ENCODE results near the gene PKD2L1.
"Not testable (repeated sequence)": the region's sequence is repeated elsewhere in the genome, so short reads cannot be mapped to it uniquely, and the experiment has no call there.

The PKD2L1 gene

DNA sequence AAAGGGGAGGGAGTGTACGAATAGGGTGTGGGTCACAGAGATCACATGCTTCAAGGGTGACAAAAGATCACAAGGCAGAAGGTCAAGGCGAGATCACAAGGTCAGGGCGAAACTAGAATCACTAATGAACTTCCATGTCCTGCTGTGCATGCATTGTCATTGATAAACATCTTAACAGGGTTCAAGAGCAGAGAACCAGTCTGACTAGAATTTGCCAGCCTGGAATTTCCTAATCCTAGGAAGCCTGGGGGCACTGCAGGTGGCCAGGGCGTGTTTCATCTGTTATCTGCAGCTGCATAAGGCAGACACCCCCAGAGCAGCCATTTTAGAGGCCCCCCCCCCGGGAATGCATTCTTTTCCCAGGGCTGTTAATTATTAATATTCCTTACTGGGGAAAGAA, 28.9 kb downstream of the PKD2L1 start:
- H3K27me3 ChIP-seq (ENCODE audit: insufficient read depth, poor library complexity, severe bottlenecking); H3K27ac ChIP-seq (replicated peaks); H3K4me3 ChIP-seq (replicated peaks; ENCODE audit: insufficient read depth, low read length); DNase-seq (ENCODE audit: low read depth in 1 of 2, low spot score in 1 of 2): not testable (repeated sequence)

DNA sequence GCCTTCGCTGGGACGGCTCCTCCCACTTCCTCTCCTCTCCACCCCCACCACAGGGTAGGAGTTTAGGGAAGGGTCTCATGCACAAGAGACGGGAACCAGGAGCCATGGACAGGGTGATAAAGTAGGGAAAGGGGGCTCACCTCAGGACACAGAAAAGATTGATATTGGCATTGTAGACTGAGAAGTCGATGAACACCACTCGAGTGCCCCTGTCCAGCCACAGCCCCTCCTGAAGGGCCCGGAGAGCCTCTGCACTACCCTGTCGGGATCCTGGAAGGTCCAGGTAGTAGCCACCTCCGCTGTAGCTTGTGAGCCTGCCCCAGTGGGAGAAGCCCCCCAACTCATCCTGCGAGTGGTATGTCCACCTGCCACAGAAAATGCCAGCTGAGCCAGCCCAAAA, 32.8 kb downstream of the PKD2L1 start:
- Histone ChIP-seq H3K27ac (replicated peaks) (no peak overlapping the region), H3K4me3 (replicated peaks; ENCODE audit: insufficient read depth, low read length) (no peak overlapping the region), H3K27me3 (ENCODE audit: insufficient read depth, poor library complexity, severe bottlenecking) (no peaks in the 10 kb centered on the region)
- no peak for DNase-seq (ENCODE audit: low read depth in 1 of 2, low spot score in 1 of 2)
- TF ChIP-seq REST (IDR thresholded peaks at IDR 0.05; ENCODE audit: insufficient replicate concordance, low read depth) (peak; percentile 74), POLR2AphosphoS5 (IDR thresholded peaks at IDR 0.05; ENCODE audit: low read depth) (no peak)

- DNase-seq (ENCODE audit: low read depth in 1 of 2, low spot score in 1 of 2), result no peak
- Histone ChIP-seq H3K27ac (replicated peaks) (no peak overlapping the region), H3K4me3 (replicated peaks; ENCODE audit: insufficient read depth, low read length) (no peak overlapping the region), H3K27me3 (ENCODE audit: insufficient read depth, poor library complexity, severe bottlenecking) (no peaks in the 10 kb centered on the region)
- no peak for TF ChIP-seq SPI1 (IDR thresholded peaks at IDR 0.05; ENCODE audit: borderline replicate concordance, low read depth)
- no peak for TF ChIP-seq CTCF (IDR thresholded peaks at IDR 0.05; ENCODE audit: insufficient read depth, low read length)
- no peak for TF ChIP-seq REST (IDR thresholded peaks at IDR 0.05; ENCODE audit: insufficient replicate concordance, low read depth)
Measured at GRCh38 chr10:100293066-100293465, 37.0 kb downstream of the PKD2L1 start.

DNA sequence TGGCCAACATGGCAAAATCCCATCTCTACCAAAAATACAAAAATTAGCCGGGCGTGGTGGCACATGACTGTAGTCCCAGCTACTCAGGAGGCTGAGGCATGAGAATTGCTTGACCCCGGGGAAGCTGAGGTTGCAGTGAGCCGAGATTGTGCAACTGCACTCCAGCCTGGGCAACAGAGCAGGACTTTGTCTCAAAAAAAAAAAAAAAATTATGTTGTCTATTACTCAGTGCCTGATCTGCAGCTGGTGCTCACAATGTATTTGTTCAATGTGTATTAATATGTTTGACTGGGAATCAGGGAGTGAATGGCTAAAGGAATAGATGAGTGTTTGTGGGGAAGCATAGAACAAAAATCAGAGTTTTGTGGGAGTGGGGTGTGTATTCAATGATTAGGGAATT, 37.7 kb downstream of the PKD2L1 start:
- not testable (repeated sequence) for H3K4me3 ChIP-seq (replicated peaks; ENCODE audit: insufficient read depth, low read length); H3K27me3 ChIP-seq (ENCODE audit: insufficient read depth, poor library complexity, severe bottlenecking); H3K27ac ChIP-seq (replicated peaks)
- DNase-seq (ENCODE audit: low read depth in 1 of 2, low spot score in 1 of 2), result peak; percentile 26 to 37

DNA sequence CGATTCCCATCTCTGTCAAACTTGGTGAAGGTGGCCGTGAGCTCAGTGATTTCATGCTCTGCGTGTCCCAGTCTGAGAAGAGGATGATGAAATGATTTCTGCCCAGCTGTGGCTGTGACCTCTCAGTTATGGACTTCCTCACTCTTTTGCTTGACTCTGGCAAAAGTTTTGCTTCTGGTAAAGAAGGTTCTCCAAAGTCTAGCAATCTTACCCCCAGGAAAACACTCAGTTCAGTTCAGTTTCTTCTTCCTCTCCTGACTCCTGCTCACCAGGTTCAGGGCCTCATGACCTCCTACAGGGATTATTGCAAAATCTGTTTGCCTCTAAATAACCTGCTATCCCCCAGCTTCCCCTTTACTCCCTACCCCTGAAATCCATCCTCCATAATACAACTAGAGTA, 38.7 kb downstream of the PKD2L1 start:
- H3K27ac ChIP-seq (replicated peaks), result no peak overlapping the region; the same call in 1 of the 2 replicates
- peak; percentile 60 to 65 for DNase-seq (ENCODE audit: low read depth in 1 of 2, low spot score in 1 of 2)
- H3K27me3 ChIP-seq (ENCODE audit: insufficient read depth, poor library complexity, severe bottlenecking), result no peaks in the 10 kb centered on the region
- no peak for TF ChIP-seq POLR2AphosphoS5 (IDR thresholded peaks at IDR 0.05; ENCODE audit: low read depth)
- TF ChIP-seq SPI1 (IDR thresholded peaks at IDR 0.05; ENCODE audit: borderline replicate concordance, low read depth), result peak; percentile 73
- H3K4me3 ChIP-seq (replicated peaks; ENCODE audit: insufficient read depth, low read length), result no peak overlapping the region

DNA sequence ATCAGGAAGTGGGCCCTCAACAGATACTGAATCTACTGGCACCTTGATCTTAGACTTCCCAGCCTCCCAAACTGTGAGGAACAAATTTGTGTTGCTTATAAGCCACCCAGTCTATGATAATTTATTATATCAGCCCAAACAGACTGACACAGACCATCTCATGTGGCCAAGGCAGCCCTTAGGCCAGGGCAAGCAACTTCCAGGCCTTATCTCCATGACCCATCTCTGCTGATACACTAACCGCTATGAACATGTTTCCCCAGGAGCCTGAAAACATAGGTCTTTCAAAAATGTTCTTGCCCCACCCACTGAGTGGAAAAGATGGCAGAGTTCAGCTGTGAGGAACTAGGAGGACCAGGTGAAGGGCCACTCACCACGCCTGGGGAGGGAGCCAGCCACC, 40.4 kb downstream of the PKD2L1 start:
- TF ChIP-seq REST (IDR thresholded peaks at IDR 0.05; ENCODE audit: insufficient replicate concordance, low read depth), result no peak
- no peak for TF ChIP-seq SPI1 (IDR thresholded peaks at IDR 0.05; ENCODE audit: borderline replicate concordance, low read depth)
- TF ChIP-seq CTCF (IDR thresholded peaks at IDR 0.05; ENCODE audit: insufficient read depth, low read length), result no peak
- no peak for TF ChIP-seq GABPA (IDR thresholded peaks at IDR 0.05; ENCODE audit: low read depth)
- no peak for TF ChIP-seq POLR2AphosphoS5 (IDR thresholded peaks at IDR 0.05; ENCODE audit: low read depth)
- no peak overlapping the region for H3K27ac ChIP-seq (replicated peaks)
- H3K4me3 ChIP-seq (replicated peaks; ENCODE audit: insufficient read depth, low read length), result no peak overlapping the region
- DNase-seq (ENCODE audit: low read depth in 1 of 2, low spot score in 1 of 2), result no peak
- H3K27me3 ChIP-seq (ENCODE audit: insufficient read depth, poor library complexity, severe bottlenecking), result no peaks in the 10 kb centered on the region

Measured in HL-60 (cell line).